Urothelium cell line (cell line): ENCODE measurements around the gene SPATS1.

ENCODE experiments used
- DNase-seq: peaks from one replicate; pipeline ENCODE4 v3.0.0; 2011; ENCODE audit warnings: low spot score, mixed read lengths
- FAIRE-seq: peaks from 2 replicates; lab custom pipeline; 2011; peaks lifted over from hg19 to GRCh38; lab: Jason Lieb, UNC

The SPATS1 gene

DNA sequence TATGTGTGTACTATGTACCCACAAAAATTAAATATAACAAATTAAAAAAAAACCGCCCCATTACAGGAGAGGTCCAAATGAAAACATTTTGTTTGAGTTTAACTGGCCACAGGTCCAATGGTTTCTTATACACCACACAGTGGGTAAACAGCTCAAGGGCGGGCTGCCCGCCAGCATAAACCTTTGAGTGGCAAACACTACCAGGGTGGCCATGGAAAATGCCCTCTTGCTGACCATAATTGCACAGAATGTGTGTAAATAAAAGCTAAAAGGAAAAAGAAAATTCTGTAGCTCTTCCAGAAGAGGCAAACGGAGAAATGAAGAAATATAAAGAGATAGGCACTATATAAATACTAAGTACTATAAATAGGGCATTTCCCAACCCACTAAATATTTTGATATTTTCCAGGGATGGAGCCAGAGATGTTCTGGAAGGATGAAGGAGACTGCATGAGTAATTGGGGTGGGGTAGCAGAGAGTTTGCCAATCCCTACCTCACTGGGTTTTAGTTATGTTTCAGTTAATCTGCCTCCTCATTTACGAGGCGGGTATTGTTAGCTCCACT, 44.0 kb downstream of the SPATS1 start:
- DNase-seq (peak; percentile 17), FAIRE-seq (no peak)

DNA sequence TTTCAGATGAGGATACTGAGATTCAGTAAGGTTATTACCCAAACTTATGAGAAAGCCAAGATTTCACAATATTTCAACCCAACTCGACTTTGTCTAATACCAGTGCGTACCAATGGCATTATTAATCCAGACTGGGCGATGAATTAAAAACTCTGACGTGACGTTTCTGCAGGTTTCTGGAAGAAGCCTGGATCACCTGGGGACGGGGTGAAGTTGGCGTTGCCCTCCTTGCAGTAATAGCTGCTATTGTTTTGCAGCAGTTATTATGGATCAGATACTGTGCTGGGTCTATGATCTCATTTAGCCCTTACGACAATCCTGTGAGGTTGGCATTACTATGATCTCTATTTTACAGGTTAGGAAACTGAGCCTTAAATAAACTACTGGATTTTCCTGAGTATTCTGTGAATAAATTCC, 44.5 kb downstream of the SPATS1 start:
- peak; percentile 21 for DNase-seq
- no peak for FAIRE-seq

- DNase-seq: peak; percentile 99
- FAIRE-seq: no peak
Observed at GRCh38 chr6:44387346-44388134, 45.1 kb downstream of the SPATS1 start, which contains the start of gene CDC5L. TSS of gene CDC5L (plus strand) at chr6:44387706. CDS start at chr6:44387824, 118 bp downstream.

GRCh38 chr6:44388135-44388487, 45.7 kb downstream of the SPATS1 start:
- FAIRE-seq (no peak), DNase-seq (no peak)

DNA sequence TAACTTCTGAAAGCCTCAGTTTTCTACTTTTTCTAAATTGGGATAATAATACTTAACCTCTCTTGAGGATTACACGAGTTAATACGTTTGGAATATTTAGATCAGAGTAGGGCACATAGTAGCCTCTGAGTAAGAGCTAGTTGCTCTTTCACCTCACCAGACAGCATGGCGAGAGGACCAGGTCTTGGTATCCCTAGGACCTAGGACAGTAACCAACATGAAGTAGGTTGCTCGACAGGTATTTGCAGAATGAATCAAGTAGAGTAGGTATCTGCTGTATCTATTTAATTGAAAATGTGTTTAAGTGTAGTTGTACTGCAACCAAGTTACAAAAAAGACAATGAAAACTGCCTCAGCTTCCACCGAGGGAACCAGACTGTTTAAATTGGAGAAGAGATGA, 46.4 kb downstream of the SPATS1 start:
- FAIRE-seq (no peak), DNase-seq (no peak)

DNA sequence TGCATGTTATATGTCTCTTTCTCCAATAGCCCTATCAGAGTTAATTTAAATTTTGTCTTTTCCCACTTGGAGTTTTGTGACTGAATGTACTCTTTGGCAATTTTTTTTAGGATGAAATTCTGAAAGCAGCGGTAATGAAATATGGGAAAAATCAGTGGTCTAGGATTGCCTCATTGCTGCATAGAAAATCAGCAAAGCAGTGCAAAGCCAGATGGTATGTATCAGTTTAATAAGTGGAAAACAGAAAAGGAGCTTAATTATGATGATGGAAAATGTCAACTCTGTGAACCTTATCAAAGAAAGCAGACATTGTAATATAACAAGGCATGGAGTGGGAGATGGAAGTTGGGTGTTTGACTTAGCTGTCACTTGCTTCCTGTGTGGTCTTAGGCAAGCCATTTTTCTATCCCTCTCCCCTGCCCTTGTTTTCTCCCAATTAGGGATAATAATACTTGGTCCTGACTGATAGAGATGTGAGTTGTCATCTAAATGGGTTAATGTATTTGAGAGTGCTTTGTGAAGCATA, 47.8 kb downstream of the SPATS1 start:
- DNase-seq: no peak
- FAIRE-seq: no peak
